Caco-2 (cell line): ENCODE measurements around the gene RBKS. TPM values are rescaled to one million over a fixed set of nuclear protein-coding genes. Genes with fewer than 3 reads are reported as not detected.

Experiments
- Bru-seq: library from RNA; stranded (reverse); fragments of 400-500 nt; gene quantifications from one replicate; lab custom pipeline; 2021; lab: Mats Ljungman, UMichigan
- BruChase-seq, 2 experiments: library from RNA; stranded (reverse); fragments of 400-500 nt; gene quantifications; one replicate each; lab custom pipeline; 2021; lab: Mats Ljungman, UMichigan
- BruUV-seq: library from RNA; stranded (reverse); fragments of 400-500 nt; replicated peaks from 2 replicates; lab custom pipeline; 2021; lab: Mats Ljungman, UMichigan
- CTCF ChIA-PET: fragments of 300-600 bp; sonication (Branson Sonifier 250); formaldehyde crosslinking; loops from one replicate; lab custom pipeline; 2022; ENCODE audit warnings: antibody characterized with exemption; lab: Charles Lee
- POLR2A ChIA-PET: fragments of 300-600 bp; sonication (Branson Sonifier 250); formaldehyde crosslinking; loops from one replicate; lab custom pipeline; 2022; ENCODE audit warnings: antibody characterized with exemption; lab: Charles Lee
- DNase-seq, 2 experiments: peaks; one replicate each; pipeline versions ENCODE4 v3.0.0 to v3.0.0-alpha.2; 2020 to 2022
- H3K27me3 ChIP-seq: replicated peaks from 2 replicates; pipeline ENCODE4 v1.6.0; 2011; ENCODE audit warnings: low read length; ENCODE audit not compliant: control insufficient read depth, insufficient read depth
- H3K36me3 ChIP-seq: 2 replicates; pipeline ENCODE4 v1.5.1; 2011; ENCODE audit warnings: low read length; ENCODE audit not compliant: control insufficient read depth, insufficient read depth
- H3K4me1 ChIP-seq: fragments of 250-450 bp; sonication (Bioruptor Pico); 2 replicates; pipeline ENCODE4 v1.5.1; 2020; ENCODE audit warnings: mild to moderate bottlenecking
- H3K4me3 ChIP-seq: 2 replicates; pipeline ENCODE4 v1.5.1; 2011; ENCODE audit warnings: low read depth, mild to moderate bottlenecking, control low read depth, low read length
- H3K9me3 ChIP-seq: fragments of 250-450 bp; sonication (Bioruptor Pico); 2 replicates; pipeline ENCODE4 v1.5.1; 2020; ENCODE audit warnings: mild to moderate bottlenecking, moderate library complexity
- H3K27ac Mint-ChIP-seq: one replicate; pipeline ENCODE4 v1.8.0; 2022; ENCODE audit warnings: mixed read lengths; ENCODE audit not compliant: unreplicated experiment
- H3K27me3 Mint-ChIP-seq: one replicate; pipeline ENCODE4 v1.8.0; 2022; ENCODE audit warnings: mixed read lengths; ENCODE audit not compliant: insufficient read depth, unreplicated experiment
- H3K36me3 Mint-ChIP-seq: one replicate; pipeline ENCODE4 v1.8.0; 2022; ENCODE audit warnings: mild to moderate bottlenecking, mixed read lengths; ENCODE audit not compliant: insufficient read depth, unreplicated experiment
- H3K4me1 Mint-ChIP-seq: one replicate; pipeline ENCODE4 v1.8.0; 2022; ENCODE audit warnings: low read depth, mixed read lengths; ENCODE audit not compliant: unreplicated experiment
- H3K4me3 Mint-ChIP-seq: one replicate; pipeline ENCODE4 v1.8.0; 2022; ENCODE audit warnings: mild to moderate bottlenecking, moderate library complexity, mixed read lengths; ENCODE audit not compliant: unreplicated experiment
- H3K9me3 Mint-ChIP-seq: one replicate; pipeline ENCODE4 v1.8.0; 2022; ENCODE audit warnings: mixed read lengths; ENCODE audit not compliant: unreplicated experiment
- CTCF ChIP-seq, 2 experiments: fragments of 200-600 bp in 1 of 2; IDR thresholded peaks; 1 replicate in 1 of 2; 2 replicates in 1 of 2; pipeline versions ENCODE4 v1.5.1 to v1.8.0; 2011 to 2022; ENCODE audit warnings: antibody characterized with exemption in 1 of 2, control low read depth in 1 of 2, inconsistent platforms in 1 of 2, low read depth in 1 of 2, low read length in 1 of 2, mild to moderate bottlenecking in 1 of 2, moderate library complexity in 1 of 2; ENCODE audit not compliant: insufficient read depth in 1 of 2, severe bottlenecking in 1 of 2, unreplicated experiment in 1 of 2
- intact Hi-C: fragments of 100-400 bp; cut with micrococcal nuclease; formaldehyde crosslinking; loops from one replicate; pipeline ENCODE4 v1.10.0; 2022; ENCODE audit not compliant: unreplicated experiment
- long read RNA-seq: library from polyadenylated mRNA; stranded (forward); transcript quantifications from one replicate; pipeline ENCODE4 v2.0.0, GENCODE V29; 2022
- total RNA-seq: library from RNA; stranded (reverse); gene quantifications from 2 replicates; pipeline ENCODE4 v1.2.3, GENCODE V29; 2022

RBKS gene
- 7.1 and 7.4 TPM in 2 replicates for total RNA-seq
- percentile 52 among the genes with signal in this experiment for Bru-seq, nascent RNA
- percentile 44 among the genes with signal in this experiment for BruChase-seq, experiment 1, labeled RNA remaining after a 2-hour chase
- BruChase-seq, experiment 2, labeled RNA remaining after a 6-hour chase = percentile 44 among the genes with signal in this experiment
- long read RNA-seq, transcript RBKS-201 (8 exons, 1,973 nt) = major isoform, 12 of 16 reads
- long read RNA-seq, partial matches to known transcripts = 1 of 16 reads
- long read RNA-seq, other reads (novel, unspliced or antisense) = 3 of 16 reads

- Histone ChIP-seq H3K4me1 (no peaks in the 10 kb centered on the region), H3K27me3 (no peaks in the 10 kb centered on the region), H3K4me3 (peak within 1 kb of the TSS; percentile 63), H3K36me3 (no peaks in the 10 kb centered on the region), H3K9me3 (no peaks in the 10 kb centered on the region)
- no peak for TF ChIP-seq CTCF (IDR thresholded peaks at IDR 0.05; ENCODE audit: insufficient read depth in 1 of 2, low read depth in 1 of 2, low read length in 1 of 2, severe bottlenecking in 1 of 2, unreplicated experiment in 1 of 2)
- Mint-ChIP-seq H3K4me1 (no peaks in the 10 kb centered on the region), H3K27me3 (no peaks in the 10 kb centered on the region), H3K27ac (peak within 1 kb of the TSS; percentile 99), H3K4me3 (peak within 1 kb of the TSS; percentile 100), H3K9me3 (no peaks in the 10 kb centered on the region), H3K36me3 (peaks cover 27% of the 10 kb centered on the region)
- intact Hi-C loops = loop anchor here (1.0 to 2.0 kb wide), 5 partner anchors 40 to 500 kb away; no protein-coding TSS in a partner anchor
- peak; percentile 93 to 94 for DNase-seq
- POLR2A ChIA-PET = interaction anchor here (0.5 to 1.5 kb wide), 26 partner anchors 10 to 1418 kb away, joined by 3 to 14 read pairs (median 4); partner anchors contain the start of gene SLC30A3
- no TSS peak for BruUV-seq
- CTCF ChIA-PET = interaction anchor here (0.6 to 1.4 kb wide), 5 partner anchors 33 to 582 kb away, joined by 3 read pairs; partner anchors contain the start of gene NRBP1
Measured at GRCh38 chr2:27890146-27890923, at the start of gene RBKS, which contains the start of gene BABAM2. Gene RBKS (minus strand): TSS chr2:27890387. CDS start chr2:27890345, 42 bp downstream. Gene BABAM2 (plus strand): TSS chr2:27890729. CDS start chr2:27894557, 3,828 bp downstream.

- Histone ChIP-seq H3K36me3 (no peaks in the 10 kb centered on the region), H3K9me3 (no peaks in the 10 kb centered on the region), H3K27me3 (no peaks in the 10 kb centered on the region), H3K4me3 (no peak overlapping the region), H3K4me1 (peaks cover 30% of the 10 kb centered on the region)
- H3K27me3 Mint-ChIP-seq = no peaks in the 10 kb centered on the region
- ChIA-PET POLR2A (interaction anchor here (0.5 kb wide), 1 partner anchor 110 kb away, joined by 7 read pairs; no protein-coding TSS in a partner anchor), CTCF (no interaction called here)
- intact Hi-C loops = no loop called here
- TF ChIP-seq CTCF (IDR thresholded peaks at IDR 0.05; ENCODE audit: insufficient read depth in 1 of 2, low read depth in 1 of 2, low read length in 1 of 2, severe bottlenecking in 1 of 2, unreplicated experiment in 1 of 2) = no peak
- H3K4me3 Mint-ChIP-seq = no peak overlapping the region
- no peak for DNase-seq
- no peak overlapping the region for H3K27ac Mint-ChIP-seq
- H3K36me3 Mint-ChIP-seq = peaks cover 5% of the 10 kb centered on the region
- no TSS peak for BruUV-seq
- H3K4me1 Mint-ChIP-seq = peaks cover 22% of the 10 kb centered on the region
- no peaks in the 10 kb centered on the region for H3K9me3 Mint-ChIP-seq
Measured at GRCh38 chr2:27935026-27935425, 44.8 kb upstream of the RBKS start.

- H3K27me3 Mint-ChIP-seq = no peaks in the 10 kb centered on the region
- H3K4me3 Mint-ChIP-seq = peak overlapping the region; percentile 11
- ChIA-PET CTCF (no interaction called here), POLR2A (no interaction called here)
- H3K27ac Mint-ChIP-seq = peak overlapping the region; percentile 43
- no peaks in the 10 kb centered on the region for H3K9me3 ChIP-seq
- TF ChIP-seq CTCF (IDR thresholded peaks at IDR 0.05; ENCODE audit: insufficient read depth in 1 of 2, low read depth in 1 of 2, low read length in 1 of 2, severe bottlenecking in 1 of 2, unreplicated experiment in 1 of 2) = no peak
- peaks cover 6% of the 10 kb centered on the region for H3K36me3 Mint-ChIP-seq
- no peaks in the 10 kb centered on the region for H3K36me3 ChIP-seq
- H3K4me1 Mint-ChIP-seq = peaks cover 21% of the 10 kb centered on the region
- H3K27me3 ChIP-seq = no peaks in the 10 kb centered on the region
- peaks cover 40% of the 10 kb centered on the region for H3K4me1 ChIP-seq
- DNase-seq = peak in 1 of 2 experiments; percentile 31
- no peaks in the 10 kb centered on the region for H3K9me3 Mint-ChIP-seq
- intact Hi-C loops = loop anchor here (5.0 kb wide), 2 partner anchors 185 to 460 kb away; partner anchors contain the start of gene FOSL2
- BruUV-seq = no TSS peak
- no peak overlapping the region for H3K4me3 ChIP-seq
Measured at GRCh38 chr2:27932396-27932795, 42.2 kb upstream of the RBKS start.
